T-helper 2 cell (primary cell): ENCODE measurements around the gene ATP1A2.
A peak's percentile ranks its signal among the peaks of the same experiment; 100 is the strongest.

Experiments
- DNase-seq, 5 experiments: peaks; one replicate each; pipeline versions ENCODE4 v3.0.0 to v3.0.0-alpha.2; 2012 to 2022
- total RNA-seq, 2 donors: gene quantifications; one replicate each; lab custom pipeline; 2026; lab: John Stamatoyannopoulos, UW

ATP1A2 gene
- total RNA-seq = 0 reads per million in 2 donors

GRCh38 chr1:160115545-160116282 lies at the start of gene ATP1A2:
Gene ATP1A2, plus strand, starts transcription at chr1:160115759. Its CDS starts 103 bp downstream, at chr1:160115862.
- no peak for DNase-seq

GRCh38 chr1:160066829-160067745 lies 48.5 kb upstream of the ATP1A2 start:
- no peak for DNase-seq

GRCh38 chr1:160068225-160068624 lies 47.3 kb upstream of the ATP1A2 start:
- no peak for DNase-seq

GRCh38 chr1:160069460-160070231 lies 45.9 kb upstream of the ATP1A2 start, which contains the start of gene KCNJ10:
Gene KCNJ10, minus strand, starts transcription at chr1:160070160. Its CDS starts 27,628 bp downstream, at chr1:160042532.
- DNase-seq = no peak

- peak; percentile 35 to 72 (median 51) for DNase-seq
Measured at GRCh38 chr1:160070243-160071163, 45.1 kb upstream of the ATP1A2 start.

GRCh38 chr1:160071289-160071688 lies 44.3 kb upstream of the ATP1A2 start:
- DNase-seq = no peak

- no peak for DNase-seq
Measured at GRCh38 chr1:160074865-160075264, 40.7 kb upstream of the ATP1A2 start.

- no peak for DNase-seq
Measured at GRCh38 chr1:160075836-160076235, 39.7 kb upstream of the ATP1A2 start.

- DNase-seq = no peak
Measured at GRCh38 chr1:160076295-160076694, 39.3 kb upstream of the ATP1A2 start.

- DNase-seq = no peak
Measured at GRCh38 chr1:160077486-160077885, 38.1 kb upstream of the ATP1A2 start.

- DNase-seq = peak in 4 of 5 experiments; percentile 30 to 62 (median 40)
Measured at GRCh38 chr1:160078512-160079195, 36.9 kb upstream of the ATP1A2 start.

- no peak for DNase-seq
Measured at GRCh38 chr1:160079448-160079847, 36.1 kb upstream of the ATP1A2 start.

GRCh38 chr1:160080381-160081100 lies 35.0 kb upstream of the ATP1A2 start:
- no peak for DNase-seq

GRCh38 chr1:160081261-160081936 lies 34.2 kb upstream of the ATP1A2 start, which contains the start of gene KCNJ9:
Gene KCNJ9, plus strand, starts transcription at chr1:160081538. Its CDS starts 2,493 bp downstream, at chr1:160084031.
- no peak for DNase-seq

- no peak for DNase-seq
Measured at GRCh38 chr1:160082487-160082886, 33.1 kb upstream of the ATP1A2 start.

GRCh38 chr1:160082926-160083325 lies 32.6 kb upstream of the ATP1A2 start:
- DNase-seq = no peak

- DNase-seq = peak; percentile 37 to 74 (median 60)
Measured at GRCh38 chr1:160083968-160084770, 31.4 kb upstream of the ATP1A2 start.

- DNase-seq = no peak
Measured at GRCh38 chr1:160084771-160085321, 30.7 kb upstream of the ATP1A2 start.
